ENCODE results near the gene ZBTB11. TPM values are rescaled to one million over a fixed set of nuclear protein-coding genes. Genes with fewer than 3 reads are reported as not detected.
A peak's percentile ranks its signal among the peaks of the same experiment; 100 is the strongest.

Gene ZBTB11
- total RNA-seq (19.0 and 20.1 TPM in 2 replicates), polyA plus RNA-seq (4.9 and 5.1 TPM in 2 replicates)

- DNase-seq (ENCODE audit: low spot score), result peak; percentile 99
- Histone ChIP-seq H3K4me1 (ENCODE audit: insufficient read depth) (peaks cover 4% of the 10 kb centered on the region), H3K4me2 (peak within 1 kb of the TSS; percentile 82), H3K4me3 (peak within 1 kb of the TSS; percentile 50), H3K27ac (peak within 1 kb of the TSS; percentile 95), H3K36me3 (replicated peaks; ENCODE audit: insufficient read depth, low read depth) (no peaks in the 10 kb centered on the region), H3K9me3 (ENCODE audit: low read depth) (no peaks in the 10 kb centered on the region), H3K9me2 (replicated peaks; ENCODE audit: insufficient read depth) (no peaks in the 10 kb centered on the region), H4K20me1 (ENCODE audit: insufficient read depth, poor library complexity, severe bottlenecking) (peaks cover 2% of the 10 kb centered on the region), H3K27me3 (no peaks in the 10 kb centered on the region), H2AFZ (peak within 1 kb of the TSS; percentile 85), H3K79me2 (peaks cover 44% of the 10 kb centered on the region)
- TF ChIP-seq CTCF (IDR thresholded peaks at IDR 0.05; ENCODE audit: poor library complexity) (peak; percentile 58), EZH2 (IDR thresholded peaks at IDR 0.05; ENCODE audit: borderline replicate concordance) (no peak)
- WGBS (ENCODE audit: low lambda C conversion rate, missing lambda C conversion rate), result under 1% methylated on average over 51 of the region's 57 CpGs
Measured at GRCh38 chr3:101676765-101677435, at the start of gene ZBTB11. TSS of gene ZBTB11 (minus strand) at chr3:101677132. CDS start at chr3:101676914, 218 bp downstream.

- no peaks in the 10 kb centered on the region for H3K36me3 ChIP-seq (replicated peaks; ENCODE audit: insufficient read depth, low read depth)
- H3K79me2 ChIP-seq, result peaks cover 18% of the 10 kb centered on the region
- no peak overlapping the region for H3K27ac ChIP-seq
- no peaks in the 10 kb centered on the region for H3K9me2 ChIP-seq (replicated peaks; ENCODE audit: insufficient read depth)
- H2AFZ ChIP-seq, result peak overlapping the region; percentile 99
- no peaks in the 10 kb centered on the region for H3K4me1 ChIP-seq (ENCODE audit: insufficient read depth)
- WGBS (ENCODE audit: low lambda C conversion rate, missing lambda C conversion rate), result 49% methylated on average over 3 of the region's 3 CpGs
- H4K20me1 ChIP-seq (ENCODE audit: insufficient read depth, poor library complexity, severe bottlenecking), result no peaks in the 10 kb centered on the region
- H3K4me2 ChIP-seq, result peak overlapping the region; percentile 86
- no peak for DNase-seq (ENCODE audit: low spot score)
- peak overlapping the region; percentile 89 for H3K4me3 ChIP-seq
- no peaks in the 10 kb centered on the region for H3K27me3 ChIP-seq
- H3K9me3 ChIP-seq (ENCODE audit: low read depth), result no peaks in the 10 kb centered on the region
- TF ChIP-seq CTCF (IDR thresholded peaks at IDR 0.05; ENCODE audit: poor library complexity) (no peak), EZH2phosphoT487 (IDR thresholded peaks at IDR 0.05; ENCODE audit: low read depth, severe bottlenecking, unreplicated experiment) (no peak), EZH2 (IDR thresholded peaks at IDR 0.05; ENCODE audit: borderline replicate concordance) (no peak)
Measured at GRCh38 chr3:101725890-101726275, 49.0 kb upstream of the ZBTB11 start.

GRCh38 chr3:101725194-101725889 is 48.4 kb upstream of the ZBTB11 start:
- Histone ChIP-seq H3K4me3 (peak overlapping the region; percentile 89), H3K4me1 (ENCODE audit: insufficient read depth) (no peaks in the 10 kb centered on the region), H3K9me2 (replicated peaks; ENCODE audit: insufficient read depth) (no peaks in the 10 kb centered on the region), H3K27me3 (no peaks in the 10 kb centered on the region), H2AFZ (peak overlapping the region; percentile 99), H3K36me3 (replicated peaks; ENCODE audit: insufficient read depth, low read depth) (no peaks in the 10 kb centered on the region), H3K27ac (peak overlapping the region; percentile 41), H3K79me2 (peaks cover 18% of the 10 kb centered on the region), H3K4me2 (peak overlapping the region; percentile 86), H3K9me3 (ENCODE audit: low read depth) (no peaks in the 10 kb centered on the region), H4K20me1 (ENCODE audit: insufficient read depth, poor library complexity, severe bottlenecking) (no peaks in the 10 kb centered on the region)
- under 1% methylated on average over 21 of the region's 21 CpGs for WGBS (ENCODE audit: low lambda C conversion rate, missing lambda C conversion rate)
- TF ChIP-seq EZH2phosphoT487 (IDR thresholded peaks at IDR 0.05; ENCODE audit: low read depth, severe bottlenecking, unreplicated experiment) (no peak), EZH2 (IDR thresholded peaks at IDR 0.05; ENCODE audit: borderline replicate concordance) (no peak)
- DNase-seq (ENCODE audit: low spot score), result peak; percentile 36

All from hepatocyte (in vitro differentiated cells).